Measurements from ENCODE around the gene SAMD1.

Gene SAMD1

GRCh38 chr19:14088634-14089411 lies 1.7 kb downstream of the SAMD1 start:
- DNase-seq: no peak

DNA sequence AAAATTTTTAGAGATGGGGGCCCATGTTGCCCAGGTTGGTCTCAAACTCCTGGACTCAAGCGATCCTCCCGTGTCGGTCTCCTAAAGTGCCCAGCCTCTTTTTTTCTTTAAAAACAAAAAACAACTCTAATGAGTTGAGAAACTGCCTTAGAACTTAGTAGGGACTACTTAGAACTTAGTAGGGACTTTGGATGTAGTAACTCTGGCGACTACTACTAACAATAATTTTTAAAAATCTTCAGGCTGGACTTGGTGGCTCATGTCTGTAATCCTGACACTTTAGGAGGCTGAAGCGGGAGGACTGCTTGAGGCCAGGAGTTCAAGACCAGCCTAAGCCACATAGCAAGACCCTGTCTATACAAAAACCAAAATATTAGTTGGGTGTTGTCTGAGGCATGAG lies 4.5 kb downstream of the SAMD1 start:
- no peak for DNase-seq

DNA sequence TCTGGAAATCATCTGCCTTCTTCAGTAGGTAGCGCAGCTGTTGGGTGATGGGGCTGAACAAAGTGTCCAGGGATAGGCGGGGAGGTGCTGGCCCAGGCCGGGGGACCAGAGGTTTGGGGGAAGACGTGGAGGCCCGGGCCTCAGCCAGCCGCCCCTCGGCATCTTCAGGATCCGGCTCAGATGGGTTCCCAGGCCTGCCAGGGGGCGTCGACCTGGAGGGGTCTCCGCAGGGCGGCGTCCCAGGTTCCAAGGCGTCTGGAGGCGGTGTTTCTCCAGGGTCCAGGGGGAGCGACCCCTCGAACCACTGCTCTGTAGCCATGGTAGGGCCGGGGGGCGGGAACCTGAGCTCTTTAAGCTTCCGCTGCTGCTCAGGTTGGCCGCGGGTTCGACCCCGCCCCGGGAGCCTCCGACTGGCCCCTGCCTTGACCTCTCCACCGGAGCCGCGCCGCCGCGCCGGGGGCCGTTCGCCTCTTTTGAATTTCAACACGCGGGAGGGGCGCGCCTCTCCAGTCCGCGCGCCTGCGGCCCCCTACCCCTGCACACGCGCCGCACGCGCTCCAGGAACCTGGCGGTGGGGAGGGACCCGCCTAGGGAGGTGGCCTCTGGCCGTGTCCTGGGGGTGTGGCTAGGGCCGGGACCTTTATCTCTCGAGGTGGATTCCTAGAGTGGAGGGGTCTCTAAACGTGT lies 5.1 kb downstream of the SAMD1 start, which contains the start of gene C19orf67:
Gene C19orf67, minus strand, starts transcription at position 475 of the 687 bp plus-strand sequence. Its CDS starts 156 bp downstream, at position 319.
- no peak for DNase-seq

- DNase-seq: no peak
Measured at GRCh38 chr19:14082675-14082960, 7.9 kb downstream of the SAMD1 start.

GRCh38 chr19:14081797-14082674 lies 8.5 kb downstream of the SAMD1 start:
- DNase-seq: peak; percentile 63

- peak; percentile 100 for DNase-seq
Measured at GRCh38 chr19:14080887-14081796, 9.4 kb downstream of the SAMD1 start.

- no peak for DNase-seq
Measured at GRCh38 chr19:14078411-14078810, 12.1 kb downstream of the SAMD1 start.

GRCh38 chr19:14073925-14074838 lies 16.4 kb downstream of the SAMD1 start:
- DNase-seq: no peak

- peak; percentile 84 for DNase-seq
Measured at GRCh38 chr19:14073261-14073924, 17.2 kb downstream of the SAMD1 start.

DNA sequence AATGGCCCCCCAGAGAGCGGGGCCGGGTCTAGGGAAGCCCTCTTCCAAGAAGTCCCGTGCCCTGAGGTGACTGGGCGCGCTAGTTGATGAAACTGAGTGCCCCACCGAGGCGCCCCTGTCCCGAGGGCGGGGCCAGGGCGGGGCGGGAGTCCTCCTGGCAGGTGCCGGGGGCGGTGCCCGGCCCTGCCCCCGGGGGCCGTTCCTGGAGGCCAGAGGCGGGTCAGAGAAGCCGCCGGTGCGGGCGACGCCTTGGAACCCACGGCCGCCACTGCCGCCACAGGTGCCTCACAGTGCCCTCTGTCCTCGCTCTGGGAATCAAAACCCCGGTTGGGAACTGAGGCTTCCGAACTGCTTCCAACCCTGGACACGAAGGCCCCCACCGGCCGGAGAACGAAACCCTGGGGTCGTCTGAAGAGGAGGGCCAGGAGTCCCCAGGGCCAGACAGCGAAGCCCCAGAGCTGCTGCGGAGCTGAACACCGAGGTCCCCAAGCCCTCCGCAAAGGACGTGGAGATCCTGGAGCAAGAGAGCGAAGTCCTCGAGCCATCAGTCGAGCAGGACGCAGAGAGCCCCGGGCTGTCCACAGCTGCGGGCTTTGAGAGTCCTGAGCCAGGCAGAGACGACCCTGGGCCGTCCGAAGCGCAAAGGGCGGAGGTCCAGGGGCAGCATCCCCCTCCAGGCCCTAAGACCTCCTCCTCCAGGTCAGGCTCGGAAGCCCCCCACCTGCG lies 17.9 kb downstream of the SAMD1 start, which contains the start of gene MISP3:
Gene MISP3, plus strand, starts transcription at position 252 of the 726 bp plus-strand sequence. CDS start 524 bp downstream, outside the sequence.
- peak; percentile 36 for DNase-seq

DNA sequence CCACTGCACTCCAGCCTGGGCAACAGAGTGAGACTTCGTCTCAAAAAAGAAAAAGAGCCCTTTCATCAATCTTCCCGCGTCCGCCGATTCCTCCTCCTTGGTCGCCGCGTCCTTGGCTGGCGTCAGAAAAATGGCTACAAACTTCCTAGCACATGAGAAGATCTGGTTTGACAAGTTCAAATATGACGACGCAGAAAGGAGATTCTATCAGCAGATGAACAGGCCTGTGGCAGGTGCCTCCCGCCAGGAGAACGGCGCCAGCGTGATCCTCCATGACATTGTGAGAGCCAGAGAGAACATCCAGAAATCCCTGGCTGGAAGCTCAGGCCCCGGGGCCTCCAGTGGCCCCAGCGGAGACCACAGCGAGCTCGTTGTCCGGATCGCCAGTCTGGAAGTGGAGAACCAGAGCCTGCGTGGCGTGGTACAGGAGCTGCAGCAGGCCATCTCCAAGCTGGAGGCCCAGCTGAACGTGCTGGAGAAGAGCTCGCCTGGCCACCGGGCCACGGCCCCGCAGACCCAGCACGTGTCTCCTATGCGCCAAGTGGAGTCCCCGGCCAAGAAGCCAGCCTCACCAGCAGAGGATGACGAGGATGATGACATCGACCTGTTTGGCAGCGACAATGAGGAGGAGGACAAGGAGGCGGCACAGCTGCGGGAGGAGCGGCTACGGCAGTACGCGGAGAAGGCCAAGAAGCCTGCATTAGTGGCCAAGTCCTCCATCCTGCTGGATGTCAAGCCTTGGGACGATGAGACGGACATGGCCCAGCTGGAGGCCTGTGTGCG lies 20.1 kb downstream of the SAMD1 start:
- no peak for DNase-seq

- no peak for DNase-seq
Measured at GRCh38 chr19:14066134-14066533, 24.4 kb downstream of the SAMD1 start.

DNA sequence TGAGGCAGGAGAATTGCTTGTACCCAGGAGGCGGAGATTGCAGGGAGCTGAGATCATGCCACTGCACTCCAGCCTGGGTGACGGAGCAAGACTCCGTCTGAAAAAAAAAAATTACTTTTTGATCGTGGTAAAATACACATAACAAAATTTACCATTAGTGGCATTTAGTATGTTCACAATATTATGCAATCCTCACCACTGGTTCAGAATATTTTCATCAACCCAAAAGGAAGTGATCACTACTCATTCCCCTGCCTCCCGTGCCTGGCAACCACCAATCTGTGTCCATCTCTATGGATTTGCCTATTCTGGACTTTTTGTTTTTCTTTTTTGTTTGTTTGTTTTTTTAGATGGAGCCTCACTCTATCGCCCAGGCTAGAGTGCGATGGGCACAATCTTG lies 27.4 kb downstream of the SAMD1 start:
- no peak for DNase-seq

- DNase-seq: no peak
Measured at GRCh38 chr19:14062558-14062855, 28.0 kb downstream of the SAMD1 start.

DNA sequence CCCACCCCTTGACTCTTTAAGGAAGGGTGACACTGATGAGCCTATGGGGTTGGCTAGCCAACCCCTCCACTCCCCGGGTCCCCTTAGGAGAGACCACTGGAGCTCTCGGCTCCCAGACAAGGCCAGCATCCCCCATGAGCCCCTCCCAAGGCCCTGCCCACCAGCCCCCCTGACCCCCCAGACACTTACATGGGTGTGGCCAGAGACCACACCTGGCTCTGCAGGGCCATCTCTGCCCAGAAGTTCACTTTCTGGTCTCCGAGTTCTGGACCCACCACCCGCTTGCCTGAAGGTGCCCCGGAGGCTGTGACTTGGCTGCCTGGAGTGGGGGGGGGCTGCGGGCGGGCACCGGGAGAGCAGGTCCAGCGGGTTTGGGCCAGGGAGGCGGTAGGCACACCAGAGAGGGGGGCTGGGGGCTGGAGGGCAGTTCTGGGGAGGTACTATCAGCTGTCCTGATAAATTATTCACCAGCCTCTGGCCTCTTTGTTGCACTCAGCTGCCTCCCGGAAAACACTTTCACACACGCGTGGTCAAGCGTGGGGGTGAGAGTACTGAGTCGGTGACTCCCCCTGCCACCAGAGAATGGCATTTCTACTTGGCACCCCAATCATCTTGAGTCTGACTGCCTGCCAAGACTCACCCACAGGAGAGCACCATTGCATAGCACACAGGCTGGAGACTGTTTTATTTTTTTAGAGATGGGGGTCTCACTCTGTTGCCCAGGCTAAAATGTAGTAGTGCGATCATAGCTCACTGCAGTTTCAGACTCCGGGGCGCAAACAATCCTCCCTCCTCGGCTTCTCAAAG lies 28.6 kb downstream of the SAMD1 start, which contains the start of gene PALM3:
Gene PALM3, minus strand, starts transcription at position 326 of the 807 bp plus-strand sequence. Its CDS starts 96 bp downstream, at position 230.
- DNase-seq: no peak

DNA sequence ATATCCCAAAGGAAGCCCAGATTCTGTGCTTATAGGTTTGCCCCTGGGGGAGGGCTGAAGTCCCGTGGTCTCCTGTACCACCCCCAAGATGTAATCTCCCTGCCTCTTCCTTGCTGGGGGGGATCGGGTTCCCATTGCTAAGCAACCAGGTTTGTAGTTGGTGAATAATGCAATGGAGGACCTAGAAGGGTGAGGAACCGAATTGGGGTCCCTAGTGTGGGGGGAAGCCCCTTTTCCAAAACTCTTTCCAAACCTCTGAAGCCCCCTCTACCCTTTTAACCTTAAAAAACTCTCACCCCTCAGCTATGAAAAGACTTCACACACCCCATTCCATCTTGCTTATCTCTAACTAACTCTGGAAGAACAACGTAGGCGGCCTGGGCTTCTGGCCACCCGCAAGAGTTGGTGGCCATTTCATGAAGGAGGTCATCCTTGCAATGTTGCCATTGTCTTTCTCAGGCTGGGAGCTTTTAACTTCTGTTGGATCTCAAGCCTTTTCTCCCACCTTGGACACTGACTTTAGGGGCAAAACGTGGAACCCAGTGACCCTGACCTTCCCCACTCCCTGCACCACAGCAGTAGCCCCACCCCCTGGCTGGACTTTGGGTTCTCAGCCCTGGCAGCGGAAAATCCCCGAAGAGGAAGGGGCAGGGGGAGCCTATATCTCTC lies 29.3 kb downstream of the SAMD1 start:
- no peak for DNase-seq

DNA sequence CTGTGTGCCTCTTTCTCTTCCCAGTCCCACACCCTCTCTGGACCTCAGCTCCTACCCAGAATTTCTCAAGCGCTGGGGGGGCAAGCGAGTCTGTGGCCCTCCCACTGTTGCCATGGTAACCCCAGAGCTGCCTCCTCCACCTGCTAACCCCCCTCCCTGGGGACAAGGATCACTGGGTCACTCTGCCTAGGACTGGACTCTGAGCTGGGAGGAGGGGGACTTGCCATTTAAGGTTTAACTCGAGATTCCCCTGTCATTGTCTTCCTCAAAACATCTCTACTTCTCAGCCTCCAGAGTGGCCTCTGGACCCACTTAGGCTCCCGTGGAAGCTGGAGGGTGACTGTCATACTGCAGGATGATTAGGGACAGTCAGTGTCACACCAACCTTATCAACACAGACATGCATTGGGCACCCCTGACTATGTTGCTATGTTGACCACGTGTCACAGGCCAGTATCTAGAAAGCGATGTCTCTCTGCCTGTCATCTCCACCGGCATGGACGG lies 30.8 kb downstream of the SAMD1 start:
- DNase-seq: no peak

Measured in CD4-positive, alpha-beta T cell treated with Interleukin-12 subunit alpha and Interleukin-12 subunit beta, for 1 hour (primary cell).